Retina (tissue), 1 donor: Measurements from ENCODE around the gene NCOA1.
"Not testable (repeated sequence)": the region's sequence is repeated elsewhere in the genome, so short reads cannot be mapped to it uniquely, and the experiment has no call there.

Experiments used
- DNase-seq: peaks from one replicate; pipeline ENCODE4 v3.0.0-alpha.2; 2016

The NCOA1 gene

GRCh38 chr2:24541621-24542020 lies 50.6 kb downstream of the NCOA1 start:
- DNase-seq, result no peak

GRCh38 chr2:24542269-24542872 lies 51.3 kb downstream of the NCOA1 start:
- no peak for DNase-seq

- no peak for DNase-seq
These were observed 52.2 kb downstream of the NCOA1 start for GRCh38 chr2:24543252-24543651.

GRCh38 chr2:24544456-24545115 lies 53.5 kb downstream of the NCOA1 start:
- DNase-seq, result no peak

GRCh38 chr2:24546669-24547068 lies 55.6 kb downstream of the NCOA1 start:
- DNase-seq, result no peak

GRCh38 chr2:24548058-24548457 lies 57.0 kb downstream of the NCOA1 start:
- DNase-seq, result no peak

GRCh38 chr2:24550301-24550700 lies 59.2 kb downstream of the NCOA1 start:
- DNase-seq, result not testable (repeated sequence)

GRCh38 chr2:24551016-24551415 lies 60.0 kb downstream of the NCOA1 start:
- no peak for DNase-seq

GRCh38 chr2:24552836-24553235 lies 61.8 kb downstream of the NCOA1 start:
- no peak for DNase-seq

GRCh38 chr2:24558781-24559472 lies 67.9 kb downstream of the NCOA1 start:
- no peak for DNase-seq

- no peak for DNase-seq
These were observed 68.5 kb downstream of the NCOA1 start for GRCh38 chr2:24559473-24560113.

GRCh38 chr2:24565537-24565936 lies 74.5 kb downstream of the NCOA1 start:
- DNase-seq, result no peak

GRCh38 chr2:24566209-24566608 lies 75.2 kb downstream of the NCOA1 start:
- DNase-seq, result no peak

- DNase-seq, result no peak
These were observed 75.6 kb downstream of the NCOA1 start for GRCh38 chr2:24566630-24567029.

GRCh38 chr2:24568551-24568950 lies 77.5 kb downstream of the NCOA1 start:
- no peak for DNase-seq

GRCh38 chr2:24569565-24569964 lies 78.5 kb downstream of the NCOA1 start:
- DNase-seq, result not testable (repeated sequence)

GRCh38 chr2:24570225-24570624 lies 79.2 kb downstream of the NCOA1 start:
- no peak for DNase-seq

GRCh38 chr2:24571828-24572442 lies 80.9 kb downstream of the NCOA1 start:
- DNase-seq, result no peak

- no peak for DNase-seq
These were observed 85.1 kb downstream of the NCOA1 start for GRCh38 chr2:24576146-24576545.

- no peak for DNase-seq
These were observed 85.6 kb downstream of the NCOA1 start for GRCh38 chr2:24576617-24577016.

GRCh38 chr2:24577481-24577880 lies 86.4 kb downstream of the NCOA1 start:
- no peak for DNase-seq

GRCh38 chr2:24579053-24579803 lies 88.2 kb downstream of the NCOA1 start:
- no peak for DNase-seq

GRCh38 chr2:24580561-24580960 lies 89.5 kb downstream of the NCOA1 start:
- no peak for DNase-seq
